GM12891 (cell line): ENCODE measurements around the gene SYNCRIP.
A peak's percentile ranks its signal among the peaks of the same experiment; 100 is the strongest.

Source experiments
- DNase-seq: peaks from one replicate; pipeline ENCODE4 v3.0.0; 2011; ENCODE audit warnings: low spot score; ENCODE audit not compliant: insufficient read length
- FAIRE-seq: peaks from 2 replicates; lab custom pipeline; 2011; peaks lifted over from hg19 to GRCh38; lab: Jason Lieb, UNC
- PAX5 ChIP-seq: IDR thresholded peaks from 2 replicates; pipeline ENCODE4 v1.6.1; 2011; ENCODE audit warnings: low read length, moderate library complexity, mild to moderate bottlenecking; ENCODE audit not compliant: insufficient read depth, severe bottlenecking
- POLR2A ChIP-seq: IDR thresholded peaks from 2 replicates; pipeline ENCODE4 v1.6.1; 2011; ENCODE audit warnings: low read depth, low read length, control low read depth
- POLR2AphosphoS5 ChIP-seq: IDR thresholded peaks from 2 replicates; pipeline ENCODE4 v1.6.1; 2011; ENCODE audit warnings: low read depth, low read length, control low read depth
- POU2F2 ChIP-seq: IDR thresholded peaks from 2 replicates; pipeline ENCODE4 v1.6.1; 2011; ENCODE audit warnings: low read depth, mild to moderate bottlenecking, control low read depth, low read length, moderate library complexity
- SPI1 ChIP-seq: IDR thresholded peaks from 2 replicates; pipeline ENCODE4 v1.6.1; 2011; ENCODE audit warnings: low read depth, low read length, control low read depth
- TAF1 ChIP-seq: IDR thresholded peaks from 2 replicates; pipeline ENCODE4 v1.6.1; 2011; ENCODE audit warnings: low read depth, low read length, control low read depth

SYNCRIP gene

DNA sequence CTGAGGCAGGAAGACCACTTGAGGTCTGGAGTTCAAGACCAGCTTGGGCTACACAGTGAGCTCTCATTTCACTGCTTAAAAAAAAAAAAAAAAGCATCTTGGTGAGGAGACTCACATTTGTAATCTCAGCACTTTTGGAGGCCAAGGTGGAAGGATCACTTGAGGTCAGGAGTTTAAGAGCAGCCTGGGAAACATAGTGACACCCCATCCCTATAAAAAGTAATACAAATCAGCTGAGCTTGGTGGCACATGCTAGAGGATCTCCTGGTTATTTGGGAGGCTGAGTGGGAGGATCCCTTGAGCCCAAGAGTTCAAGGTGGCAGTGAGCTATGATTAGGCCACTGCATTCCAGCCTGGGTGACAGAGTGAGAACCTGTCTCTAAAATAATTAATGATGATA lies 29.4 kb upstream of the SYNCRIP start:
- no peak for TF ChIP-seq POLR2A
- no peak for TF ChIP-seq POU2F2
- no peak for TF ChIP-seq PAX5
- no peak for TF ChIP-seq TAF1
- TF ChIP-seq SPI1, result no peak
- no peak for TF ChIP-seq POLR2AphosphoS5
- peak; percentile 16 for FAIRE-seq
- no peak for DNase-seq

DNA sequence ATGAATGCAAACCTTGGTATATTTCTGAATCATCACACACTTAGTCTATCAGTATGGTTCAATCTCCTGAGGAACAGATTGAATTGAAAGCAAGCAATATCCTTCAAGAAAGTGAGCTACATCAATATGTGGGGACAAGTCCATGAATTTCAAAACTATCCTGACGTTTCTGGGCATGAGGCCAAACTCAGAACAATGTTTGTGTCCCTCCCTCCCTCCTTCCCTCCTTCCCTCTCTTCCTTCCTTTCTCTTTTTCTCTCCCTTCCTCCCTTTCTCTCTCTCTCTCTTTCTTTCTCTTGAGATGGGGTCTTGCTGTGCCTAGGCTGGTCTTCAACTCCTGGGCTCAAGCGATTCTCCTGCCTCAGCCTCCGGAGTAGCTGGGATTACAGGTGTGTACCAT lies 27.9 kb upstream of the SYNCRIP start:
- DNase-seq (no peak), FAIRE-seq (no peak)
- no peak for TF ChIP-seq SPI1
- no peak for TF ChIP-seq POU2F2
- TF ChIP-seq POLR2AphosphoS5, result no peak
- no peak for TF ChIP-seq POLR2A

DNA sequence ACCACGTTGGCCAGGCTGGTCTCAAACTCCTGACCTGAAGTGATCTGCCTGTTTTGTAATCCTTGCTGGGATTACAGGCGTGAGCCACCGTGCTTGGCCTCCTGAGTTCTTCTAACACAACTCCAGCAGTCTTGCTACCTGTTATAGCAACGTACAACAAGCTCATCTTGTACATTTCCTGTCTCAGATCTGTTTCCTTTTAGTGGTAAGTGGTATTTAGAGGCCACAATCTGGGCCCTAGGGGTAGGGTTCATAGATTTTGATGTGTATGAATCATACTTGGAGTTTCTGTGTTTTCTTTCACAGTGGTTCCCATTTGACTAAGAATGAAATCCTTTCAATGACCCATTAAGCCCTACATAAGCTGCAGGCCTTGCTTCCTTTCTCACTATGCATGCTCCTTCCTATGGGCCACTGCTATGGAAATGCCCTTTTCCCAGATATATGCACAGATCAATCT lies 27.1 kb upstream of the SYNCRIP start:
- FAIRE-seq (peak; percentile 89), DNase-seq (peak; percentile 33)
- peak; percentile 38; the same call in 1 of the 2 replicates for TF ChIP-seq POLR2A
- TF ChIP-seq POLR2AphosphoS5, result no peak
- TF ChIP-seq SPI1, result peak; percentile 50
- TF ChIP-seq POU2F2, result no peak; the same call in 1 of the 2 replicates
- no peak for TF ChIP-seq TAF1
- TF ChIP-seq PAX5, result peak; percentile 10

DNA sequence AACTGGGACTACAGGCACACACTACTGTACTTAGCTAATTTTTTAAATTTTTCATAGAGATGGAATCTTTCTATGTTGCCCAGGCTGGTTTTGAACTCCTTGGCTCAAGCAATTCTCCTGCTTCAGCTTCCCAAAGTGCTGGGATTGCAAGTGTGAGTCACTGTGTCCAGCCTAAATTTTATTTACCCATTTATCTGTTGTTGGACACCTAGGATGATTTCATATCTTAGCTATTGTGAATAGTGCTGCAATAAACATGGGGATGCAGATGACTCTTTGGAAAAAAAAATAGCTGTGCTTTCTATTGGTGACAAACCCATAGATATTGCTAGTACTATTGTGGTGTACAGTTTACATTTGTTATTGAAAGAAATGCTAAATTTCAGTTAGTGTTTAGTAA lies 19.6 kb upstream of the SYNCRIP start:
- FAIRE-seq (no peak), DNase-seq (no peak)
- no peak for TF ChIP-seq POU2F2
- TF ChIP-seq SPI1, result no peak
- TF ChIP-seq PAX5, result no peak
- no peak for TF ChIP-seq POLR2A
- TF ChIP-seq POLR2AphosphoS5, result no peak
- no peak for TF ChIP-seq TAF1

DNA sequence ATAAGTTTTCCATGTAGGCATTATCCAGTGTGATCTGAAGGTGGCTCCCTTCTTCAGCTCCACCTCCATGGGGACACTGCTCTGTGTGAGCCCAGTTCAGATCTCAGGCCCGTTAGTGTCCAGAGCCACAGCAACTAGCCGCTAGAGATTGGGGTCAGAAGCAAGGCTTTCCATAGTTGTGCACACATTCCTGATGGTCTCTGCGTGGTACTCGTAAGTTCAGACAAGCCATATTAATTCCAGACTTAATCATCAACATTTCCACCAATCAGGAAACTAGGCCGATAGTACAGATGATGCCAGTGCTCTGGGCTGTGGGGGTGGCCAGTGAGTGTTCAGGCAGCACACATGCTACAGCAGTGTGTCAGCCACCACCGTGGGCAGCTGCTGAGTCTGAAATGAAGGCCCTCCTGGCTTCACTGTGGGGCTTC lies 17.5 kb upstream of the SYNCRIP start:
- DNase-seq, result no peak
- FAIRE-seq, result no peak
- TF ChIP-seq PAX5, result no peak
- no peak for TF ChIP-seq SPI1
- TF ChIP-seq POLR2A, result no peak
- no peak for TF ChIP-seq POLR2AphosphoS5
- no peak for TF ChIP-seq POU2F2
- no peak for TF ChIP-seq TAF1

DNA sequence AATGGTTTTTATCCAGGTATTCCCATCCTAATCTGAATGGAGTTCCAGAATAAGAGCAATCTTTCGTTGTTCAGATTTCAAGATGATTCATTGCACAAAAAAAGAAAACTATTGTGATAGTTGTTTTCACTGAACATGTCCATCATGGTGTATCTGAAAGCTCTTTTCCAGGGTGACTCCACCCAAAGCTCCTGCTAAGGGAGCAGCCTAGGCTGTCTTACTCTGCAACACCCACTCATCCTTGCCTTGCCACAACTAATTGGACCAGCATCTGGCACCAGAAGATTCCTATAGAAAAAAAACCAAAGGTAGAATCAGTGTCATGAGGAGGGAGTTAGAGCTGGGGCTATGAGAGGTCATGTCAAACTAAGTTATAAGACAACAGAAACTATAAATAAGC lies 7.9 kb upstream of the SYNCRIP start:
- FAIRE-seq, result no peak

DNA sequence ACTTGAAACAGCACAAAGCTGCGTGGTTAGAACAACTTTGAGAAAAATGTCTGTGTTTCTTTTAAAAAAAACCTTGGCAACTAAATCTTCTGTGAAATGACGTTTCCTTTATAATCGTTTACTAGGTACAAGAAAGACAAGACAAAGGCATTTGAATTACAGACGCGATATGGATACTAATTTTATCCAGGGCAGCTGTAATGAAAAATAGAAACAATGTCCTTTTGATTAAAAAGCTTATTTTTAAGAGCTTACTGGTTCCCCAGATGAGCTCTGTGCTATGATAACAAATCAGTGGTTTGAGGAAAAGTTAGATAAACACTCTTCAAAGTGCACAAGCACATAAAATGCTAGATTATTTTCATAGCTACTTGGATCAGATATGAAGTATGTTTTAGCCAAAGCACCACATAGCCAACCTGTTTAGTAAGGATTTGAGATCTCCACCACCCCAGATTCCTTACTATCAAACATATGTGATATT lies 1.6 kb upstream of the SYNCRIP start:
- TF ChIP-seq PAX5, result no peak
- TF ChIP-seq POU2F2, result no peak
- TF ChIP-seq TAF1, result no peak
- no peak for TF ChIP-seq POLR2A
- TF ChIP-seq POLR2AphosphoS5, result no peak
- TF ChIP-seq SPI1, result no peak
- FAIRE-seq (peak; percentile 51), DNase-seq (no peak)

More for the DNA sequence above, 7.9 kb upstream of the SYNCRIP start:
- no peak for TF ChIP-seq POU2F2
- no peak for TF ChIP-seq POLR2AphosphoS5
- no peak for TF ChIP-seq POLR2A
- TF ChIP-seq SPI1, result no peak
- TF ChIP-seq TAF1, result no peak
- no peak for DNase-seq

DNA sequence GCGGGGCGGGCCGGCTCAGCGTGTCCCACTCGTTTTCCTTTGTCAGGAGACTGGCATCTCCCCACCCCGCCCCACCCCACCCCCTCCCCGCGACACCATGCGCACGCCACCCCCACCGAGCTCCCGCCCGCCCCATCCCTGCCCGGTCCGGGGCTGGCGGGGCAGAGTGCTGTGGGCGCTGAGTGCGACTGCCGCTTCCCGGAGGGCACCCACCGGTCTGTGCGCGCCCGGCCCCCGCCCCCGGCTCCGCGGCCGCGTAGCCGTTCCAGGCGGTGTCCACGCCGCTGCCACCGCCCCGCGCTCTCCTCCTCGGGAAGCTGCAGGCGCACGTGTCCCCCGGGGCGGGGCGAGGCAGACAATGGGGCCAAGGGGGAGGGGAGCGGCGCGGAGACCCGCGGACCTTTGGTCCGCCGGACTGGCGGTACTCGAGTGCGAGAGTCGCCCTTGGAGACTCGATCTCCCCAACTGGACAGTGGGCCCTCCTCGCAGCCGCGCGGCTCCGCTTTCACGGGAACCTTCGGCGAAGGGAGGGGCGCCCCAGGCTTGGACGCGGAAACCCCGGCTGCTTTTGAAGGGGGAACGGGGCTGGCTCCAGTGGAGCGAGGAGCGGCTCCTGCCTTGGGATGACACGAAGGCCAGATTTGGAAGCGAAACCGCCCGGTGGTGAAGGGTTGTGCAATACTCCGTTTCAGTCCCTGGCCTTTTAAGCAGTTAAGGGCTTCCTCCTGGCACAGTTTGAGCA lies 1.0 kb upstream of the SYNCRIP start:
- no peak for FAIRE-seq
- TF ChIP-seq PAX5 (peak; percentile 97), POU2F2 (no peak; the same call in 1 of the 2 replicates), POLR2AphosphoS5 (no peak), POLR2A (peak; percentile 63; the same call in 1 of the 2 replicates), SPI1 (peak; percentile 30; the same call in 1 of the 2 replicates), TAF1 (0 out of 2 replicates have a peak, but pooled peaks have one; percentile 0)
- DNase-seq, result peak; percentile 48

DNA sequence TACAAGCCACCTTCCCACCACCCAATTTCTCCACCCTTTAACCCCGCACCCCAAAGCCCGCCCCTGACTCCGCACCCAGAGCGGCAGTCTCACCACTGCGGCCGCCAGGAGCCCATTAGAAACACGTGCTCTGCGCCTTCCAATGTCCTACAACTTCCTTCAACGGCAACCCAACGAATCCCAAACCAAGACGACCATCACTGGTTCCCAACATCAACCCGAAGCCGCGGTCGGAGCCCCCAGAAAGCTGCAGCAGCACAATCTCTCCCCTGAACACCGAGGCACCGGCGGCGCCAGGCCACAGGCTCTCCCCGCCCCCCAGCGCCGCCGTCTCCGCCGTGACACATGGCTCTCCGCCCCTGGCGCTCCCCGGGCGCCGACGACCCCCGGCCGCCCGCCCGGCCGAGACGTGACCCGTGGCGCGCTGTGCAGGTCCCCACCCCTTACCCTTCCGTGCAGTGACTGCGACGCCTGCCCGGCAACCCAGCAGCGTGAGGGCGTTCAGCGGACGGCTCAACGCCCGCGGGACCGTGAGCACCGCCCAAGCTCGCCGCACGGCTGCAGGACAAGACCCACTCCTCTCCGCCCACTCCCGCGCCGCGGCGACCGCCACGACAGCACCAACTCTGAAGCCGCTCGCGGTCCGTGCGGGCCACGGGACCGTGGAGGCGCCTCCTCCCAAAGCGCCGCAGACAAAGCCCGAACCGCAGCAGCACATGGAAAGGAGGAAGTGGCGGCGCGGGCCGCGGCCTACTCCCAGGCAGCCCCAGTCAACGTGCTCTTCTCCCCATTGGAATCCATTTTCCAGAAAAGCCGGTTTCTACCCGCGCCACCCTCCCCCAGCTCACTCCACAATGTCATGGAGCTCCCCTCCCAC lies 551 bp downstream of the SYNCRIP start:
- TF ChIP-seq TAF1 (peak; percentile 27), SPI1 (peak; percentile 64; the same call in 1 of the 2 replicates), POLR2AphosphoS5 (peak; percentile 21; the same call in 1 of the 2 replicates), POU2F2 (no peak)
- peak; percentile 24 for DNase-seq
- FAIRE-seq, result peak; percentile 16
